KOPT-K1 (cell line): ENCODE results near the gene OR11H7.
"Not testable (repeated sequence)": the region's sequence is repeated elsewhere in the genome, so short reads cannot be mapped to it uniquely, and the experiment has no call there.

ENCODE experiments used
- H3K27ac ChIP-seq: fragments of 200-600 bp; sonication (generic); 2 replicates; pipeline ENCODE4 v1.5.1; 2016; ENCODE audit warnings: antibody characterized with exemption, mild to moderate bottlenecking, low read depth, low read length; ENCODE audit not compliant: poor library complexity, severe bottlenecking
- H3K36me3 ChIP-seq: fragments of 200-600 bp; sonication (generic); 2 replicates; pipeline ENCODE4 v1.5.1; 2017; ENCODE audit warnings: antibody characterized with exemption, mild to moderate bottlenecking, low read length, moderate library complexity; ENCODE audit not compliant: insufficient read depth
- H3K9me3 ChIP-seq: fragments of 200-600 bp; sonication (generic); 2 replicates; pipeline ENCODE4 v1.5.1; 2017; ENCODE audit warnings: antibody characterized with exemption, low read length, mild to moderate bottlenecking; ENCODE audit not compliant: insufficient read depth, poor library complexity, severe bottlenecking

Gene OR11H7

GRCh38 chr14:20228681-20229080 lies at the start of gene OR11H7:
Gene OR11H7 (plus strand): TSS chr14:20228981.
- H3K27ac ChIP-seq, result no peak within 1 kb of the TSS
- H3K9me3 ChIP-seq, result no peaks in the 10 kb centered on the region
- no peaks in the 10 kb centered on the region for H3K36me3 ChIP-seq

DNA sequence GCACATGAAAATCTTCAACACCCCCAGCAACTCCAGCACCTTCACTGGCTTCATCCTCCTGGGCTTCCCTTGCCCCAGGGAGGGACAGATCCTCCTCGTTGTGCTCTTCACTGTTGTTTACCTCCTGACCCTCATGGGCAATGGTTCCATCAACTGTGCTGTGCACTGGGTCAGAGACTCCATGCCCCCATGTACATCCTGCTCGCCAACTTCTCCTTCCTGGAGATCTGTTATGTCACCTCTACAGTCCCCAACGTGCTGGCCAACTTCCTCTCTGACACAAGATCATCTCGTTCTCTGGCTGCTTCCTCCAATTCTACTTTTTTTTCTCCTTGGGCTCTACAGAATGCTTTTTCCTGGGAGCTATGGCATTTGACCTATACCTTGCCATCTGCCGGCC lies 49.6 kb upstream of the OR11H7 start:
- Histone ChIP-seq H3K36me3 (no peaks in the 10 kb centered on the region), H3K9me3 (no peaks in the 10 kb centered on the region), H3K27ac (no peak overlapping the region)

DNA sequence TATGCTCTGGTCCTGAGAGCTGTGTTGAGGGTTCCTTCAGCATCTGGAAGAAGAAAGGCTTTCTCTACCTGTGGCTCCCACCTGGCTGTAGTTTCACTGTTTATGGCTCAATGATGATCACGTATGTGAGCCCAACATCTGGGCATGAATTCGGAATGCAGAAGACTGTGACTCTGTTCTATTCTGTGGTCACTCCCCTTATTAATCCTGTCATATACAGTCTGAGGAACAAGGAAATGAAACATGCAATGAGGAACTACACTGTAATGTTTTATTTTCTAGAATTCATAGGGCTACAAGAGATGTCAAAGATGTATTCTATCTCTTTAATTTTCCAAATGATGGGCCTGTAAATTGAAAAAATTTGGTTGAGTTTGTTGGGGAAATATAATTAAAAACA lies 48.9 kb upstream of the OR11H7 start:
- Histone ChIP-seq H3K9me3 (no peaks in the 10 kb centered on the region), H3K36me3 (no peaks in the 10 kb centered on the region), H3K27ac (no peak overlapping the region)

- Histone ChIP-seq H3K9me3 (no peaks in the 10 kb centered on the region), H3K36me3 (no peaks in the 10 kb centered on the region), H3K27ac (no peak overlapping the region)
These were observed 48.3 kb upstream of the OR11H7 start for GRCh38 chr14:20180486-20180885.

DNA sequence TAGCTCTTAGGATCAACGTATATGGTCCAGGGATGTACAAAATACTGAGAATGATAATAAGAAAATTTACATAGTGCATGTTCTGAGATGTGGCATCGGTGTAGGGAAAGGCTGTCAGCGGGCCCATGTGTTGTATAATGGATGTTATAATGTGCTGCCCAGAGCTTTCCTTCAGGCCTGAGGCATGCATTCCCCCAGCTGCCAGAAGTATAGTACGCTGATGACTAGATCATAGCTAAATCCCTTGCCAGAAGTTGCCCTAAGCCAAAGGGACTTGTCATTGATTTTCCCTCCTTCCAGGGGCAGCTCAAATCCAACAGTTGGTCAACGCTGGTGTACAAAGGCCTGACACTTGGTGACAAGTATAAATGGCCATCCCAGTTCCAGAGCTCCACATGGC lies 44.6 kb upstream of the OR11H7 start:
- H3K36me3 ChIP-seq, result no peaks in the 10 kb centered on the region
- H3K9me3 ChIP-seq, result no peaks in the 10 kb centered on the region
- no peak overlapping the region for H3K27ac ChIP-seq

DNA sequence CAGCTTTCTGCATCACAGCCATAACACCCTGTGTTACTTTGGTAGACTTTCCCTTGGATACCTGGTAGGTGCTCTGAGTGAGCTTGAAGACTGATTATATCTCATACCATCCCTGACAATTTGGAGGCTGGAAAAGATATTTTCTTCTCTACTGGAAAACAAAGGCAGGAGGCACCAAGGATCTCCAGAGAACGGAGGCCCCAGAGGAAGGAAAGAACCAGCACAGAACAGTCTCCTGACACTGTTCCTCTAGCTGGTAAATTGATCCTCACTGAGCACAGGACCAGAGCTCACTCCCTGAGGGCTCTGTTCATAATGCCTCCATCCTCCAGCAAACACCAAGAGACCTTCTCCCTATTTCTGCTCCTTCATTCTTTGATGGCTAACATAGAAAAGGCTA lies 38.2 kb upstream of the OR11H7 start, which contains the start of gene OR11G2:
Gene OR11G2 (plus strand): TSS at position 301 of the 400 bp plus-strand sequence. CDS start 6,542 bp downstream, outside the sequence.
- H3K9me3 ChIP-seq, result no peaks in the 10 kb centered on the region
- H3K36me3 ChIP-seq, result no peaks in the 10 kb centered on the region
- H3K27ac ChIP-seq, result no peak within 1 kb of the TSS

- H3K27ac ChIP-seq, result no peak overlapping the region
- no peaks in the 10 kb centered on the region for H3K36me3 ChIP-seq
- no peaks in the 10 kb centered on the region for H3K9me3 ChIP-seq
These were observed 37.4 kb upstream of the OR11H7 start for GRCh38 chr14:20191396-20191795.

DNA sequence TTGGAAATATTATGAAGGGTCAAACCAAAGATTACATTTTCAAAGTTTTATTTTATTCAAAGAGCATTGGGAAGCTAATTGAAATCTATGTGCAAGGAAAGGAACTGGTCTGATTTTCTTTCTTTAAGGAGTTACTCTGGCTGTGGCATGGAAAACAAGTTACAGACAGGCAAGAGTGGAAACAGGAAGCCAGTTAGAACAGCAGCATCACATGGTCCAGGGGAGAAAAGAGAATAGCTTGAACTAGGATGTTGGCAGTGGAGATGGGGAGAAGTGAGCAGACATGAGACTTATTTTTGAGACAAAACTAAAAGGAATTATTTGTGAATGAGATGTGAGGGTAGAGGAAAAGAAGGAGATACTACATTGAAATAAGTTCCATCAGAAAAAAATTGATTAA lies 34.7 kb upstream of the OR11H7 start:
- Histone ChIP-seq H3K36me3 (no peaks in the 10 kb centered on the region), H3K9me3 (no peaks in the 10 kb centered on the region), H3K27ac (no peak overlapping the region)

GRCh38 chr14:20195170-20195569 lies 33.6 kb upstream of the OR11H7 start:
- not testable (repeated sequence) for H3K27ac ChIP-seq, H3K9me3 ChIP-seq, H3K36me3 ChIP-seq

GRCh38 chr14:20195911-20196310 lies 32.9 kb upstream of the OR11H7 start:
- Histone ChIP-seq H3K36me3 (no peaks in the 10 kb centered on the region), H3K9me3 (no peaks in the 10 kb centered on the region), H3K27ac (no peak overlapping the region)

DNA sequence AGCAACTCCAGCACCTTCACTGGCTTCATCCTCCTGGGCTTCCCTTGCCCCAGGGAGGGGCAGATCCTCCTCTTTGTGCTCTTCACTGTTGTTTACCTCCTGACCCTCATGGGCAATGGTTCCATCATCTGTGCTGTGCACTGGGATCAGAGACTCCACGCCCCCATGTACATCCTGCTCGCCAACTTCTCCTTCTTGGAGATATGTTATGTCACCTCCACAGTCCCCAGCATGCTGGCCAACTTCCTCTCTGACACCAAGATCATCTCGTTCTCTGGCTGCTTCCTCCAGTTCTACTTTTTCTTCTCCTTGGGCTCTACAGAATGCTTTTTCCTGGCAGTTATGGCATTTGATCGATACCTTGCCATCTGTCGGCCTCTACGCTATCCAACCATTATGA lies 31.3 kb upstream of the OR11H7 start:
- H3K9me3 ChIP-seq, result no peaks in the 10 kb centered on the region
- H3K27ac ChIP-seq, result no peak overlapping the region
- H3K36me3 ChIP-seq, result no peaks in the 10 kb centered on the region

DNA sequence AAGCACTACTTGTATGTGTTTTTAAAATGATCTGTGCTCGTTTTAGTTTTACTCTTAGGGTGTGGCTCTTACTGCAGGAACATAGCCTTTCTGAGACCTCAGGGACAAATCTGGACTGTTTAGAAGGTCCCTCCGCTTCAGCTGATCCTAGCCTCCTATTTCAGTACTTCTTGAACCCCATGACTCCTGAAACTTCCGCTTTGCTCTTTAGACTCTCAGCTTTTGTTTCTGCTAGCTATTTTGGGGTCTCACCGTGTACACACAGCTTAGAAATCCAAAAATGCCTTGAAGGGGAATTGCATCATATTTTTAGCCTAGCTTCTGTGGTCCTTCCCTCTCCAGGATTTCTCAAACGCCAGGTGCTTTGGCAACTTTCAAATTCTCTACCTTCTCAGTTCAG lies 29.8 kb upstream of the OR11H7 start:
- Histone ChIP-seq H3K27ac (no peak overlapping the region), H3K9me3 (no peaks in the 10 kb centered on the region), H3K36me3 (no peaks in the 10 kb centered on the region)

DNA sequence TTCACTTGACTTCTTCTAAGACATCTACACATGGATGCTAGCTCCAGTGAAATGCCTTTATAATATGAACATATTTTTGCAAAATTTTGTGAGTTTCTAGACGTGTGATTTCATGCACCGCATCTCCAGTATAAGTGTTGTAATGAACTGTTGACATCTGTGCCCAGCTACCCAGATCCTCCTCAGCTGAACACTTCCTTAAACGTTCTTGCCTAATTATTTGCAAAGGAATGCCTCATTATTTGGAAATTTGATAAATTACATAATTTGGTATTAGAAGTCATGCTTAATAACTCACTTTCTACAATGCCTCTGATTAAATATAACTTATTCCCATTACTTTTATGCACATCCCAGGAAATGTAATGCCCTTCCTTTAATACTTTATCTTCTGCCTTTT lies 24.1 kb upstream of the OR11H7 start:
- H3K27ac ChIP-seq, result no peak overlapping the region
- no peaks in the 10 kb centered on the region for H3K36me3 ChIP-seq
- H3K9me3 ChIP-seq, result no peaks in the 10 kb centered on the region

DNA sequence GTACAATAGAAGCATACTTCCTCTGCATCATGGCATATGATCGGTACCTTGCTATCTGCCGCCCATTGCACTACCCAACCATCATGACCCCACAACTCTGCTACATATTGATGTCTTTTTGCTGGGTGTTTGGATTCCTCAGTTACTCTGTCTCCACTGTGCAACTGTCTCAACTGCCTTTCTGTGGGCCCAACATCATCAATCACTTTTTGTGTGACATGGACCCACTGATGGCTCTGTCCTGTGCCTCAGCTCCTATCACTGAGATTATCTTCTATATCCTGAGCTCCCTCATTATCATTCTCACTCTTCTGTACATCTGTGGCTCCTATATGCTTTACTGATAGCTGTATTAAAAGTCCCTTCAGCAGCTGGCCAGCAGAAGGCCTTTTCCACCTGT lies 19.2 kb upstream of the OR11H7 start:
- no peak overlapping the region for H3K27ac ChIP-seq
- no peaks in the 10 kb centered on the region for H3K9me3 ChIP-seq
- H3K36me3 ChIP-seq, result no peaks in the 10 kb centered on the region

GRCh38 chr14:20212406-20212805 lies 16.4 kb upstream of the OR11H7 start:
- H3K36me3 ChIP-seq, H3K27ac ChIP-seq, H3K9me3 ChIP-seq: not testable (repeated sequence)

GRCh38 chr14:20215196-20215595 lies 13.6 kb upstream of the OR11H7 start:
- Histone ChIP-seq H3K9me3 (no peaks in the 10 kb centered on the region), H3K27ac (no peak overlapping the region), H3K36me3 (no peaks in the 10 kb centered on the region)

- no peak overlapping the region for H3K27ac ChIP-seq
- no peaks in the 10 kb centered on the region for H3K36me3 ChIP-seq
- no peaks in the 10 kb centered on the region for H3K9me3 ChIP-seq
These were observed 9.7 kb upstream of the OR11H7 start for GRCh38 chr14:20219033-20219432.
